Lower leg skin (tissue), 4 donors: ENCODE measurements around the gene MFSD1. TPM values are rescaled to one million over a fixed set of nuclear protein-coding genes. Genes with fewer than 3 reads are reported as not detected.

ENCODE experiments used
- DNase-seq, 2 donors: peaks; one replicate each; pipeline ENCODE4 v3.0.0-alpha.2; 2019; ENCODE audit warnings: low spot score in 2 of 2
- H3K4me3 ChIP-seq: fragments of 200-600 bp; sonication (generic); 2 replicates; pipeline ENCODE4 v1.5.1; 2017; ENCODE audit warnings: mild to moderate bottlenecking, low read depth; ENCODE audit not compliant: poor library complexity, severe bottlenecking
- POLR2A ChIP-seq, 2 donors: fragments of 450-650 bp; IDR thresholded peaks; one replicate each; pipeline ENCODE4 v1.6.1; 2016 to 2017; ENCODE audit warnings: antibody characterized with exemption in 2 of 2, mild to moderate bottlenecking in 1 of 2, moderate library complexity in 1 of 2
- WGBS, 2 donors: methylation state at CpG; one replicate each; pipeline ENCODE4 v1.1.5; 2018; 5-methylcytosine and 5-hydroxymethylcytosine counted together
- intact Hi-C: fragments of 100-400 bp; cut with DNase I; formaldehyde crosslinking; loops from one replicate; pipeline ENCODE4 v1.15.0; 2023; ENCODE audit warnings: low total_unique reads
- total RNA-seq, 4 donors: library from RNA; depleted of rRNA; stranded (reverse); fragments of >200 nt; gene quantifications; one replicate each; pipeline ENCODE4 v1.1.0, GENCODE V29; 2016
- TF ChIP-seq, protein P1 (sequence below), 3 donors: fragments of 450-650 bp; IDR thresholded peaks; one replicate each; pipeline ENCODE4 v1.5.1; 2016; ENCODE audit warnings: antibody characterized with exemption in 3 of 3, mild to moderate bottlenecking in 3 of 3, moderate library complexity in 2 of 3

The MFSD1 gene
- total RNA-seq, 4 donors from 2014 or later = 48.9 to 99.2 (median 62.0) TPM

- 95% methylated on average over 6 of the region's 6 CpGs for WGBS, 2 donors
- intact Hi-C loops = no loop called here
- no peak for DNase-seq
- TF ChIP-seq POLR2A (IDR thresholded peaks at IDR 0.05) = no peak
- TF ChIP-seq, protein P1, sequence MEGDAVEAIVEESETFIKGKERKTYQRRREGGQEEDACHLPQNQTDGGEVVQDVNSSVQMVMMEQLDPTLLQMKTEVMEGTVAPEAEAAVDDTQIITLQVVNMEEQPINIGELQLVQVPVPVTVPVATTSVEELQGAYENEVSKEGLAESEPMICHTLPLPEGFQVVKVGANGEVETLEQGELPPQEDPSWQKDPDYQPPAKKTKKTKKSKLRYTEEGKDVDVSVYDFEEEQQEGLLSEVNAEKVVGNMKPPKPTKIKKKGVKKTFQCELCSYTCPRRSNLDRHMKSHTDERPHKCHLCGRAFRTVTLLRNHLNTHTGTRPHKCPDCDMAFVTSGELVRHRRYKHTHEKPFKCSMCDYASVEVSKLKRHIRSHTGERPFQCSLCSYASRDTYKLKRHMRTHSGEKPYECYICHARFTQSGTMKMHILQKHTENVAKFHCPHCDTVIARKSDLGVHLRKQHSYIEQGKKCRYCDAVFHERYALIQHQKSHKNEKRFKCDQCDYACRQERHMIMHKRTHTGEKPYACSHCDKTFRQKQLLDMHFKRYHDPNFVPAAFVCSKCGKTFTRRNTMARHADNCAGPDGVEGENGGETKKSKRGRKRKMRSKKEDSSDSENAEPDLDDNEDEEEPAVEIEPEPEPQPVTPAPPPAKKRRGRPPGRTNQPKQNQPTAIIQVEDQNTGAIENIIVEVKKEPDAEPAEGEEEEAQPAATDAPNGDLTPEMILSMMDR (IDR thresholded peaks at IDR 0.05) = no peak
- H3K4me3 ChIP-seq = no peak overlapping the region
Observed at GRCh38 chr3:158864492-158864891, 62.6 kb downstream of the MFSD1 start.

DNA sequence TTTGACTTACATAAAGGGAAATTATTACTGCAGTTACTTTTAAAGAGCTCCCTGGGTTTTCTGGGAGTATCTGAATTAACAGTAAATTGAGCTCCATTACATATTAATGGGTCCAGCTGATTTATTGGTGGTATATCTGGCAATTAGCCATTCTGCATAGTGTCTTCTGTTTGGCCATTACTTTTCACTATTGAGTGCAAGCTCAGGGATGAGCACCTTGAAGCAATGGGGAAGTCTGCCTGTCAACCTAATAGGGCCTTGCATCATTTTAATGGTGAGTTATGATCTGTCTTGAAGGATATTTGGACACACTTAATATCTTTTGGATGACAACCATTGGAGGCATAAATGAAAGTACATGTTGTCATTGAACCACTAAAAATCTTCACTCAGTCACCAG is 73.8 kb downstream of the MFSD1 start:
- no peak for DNase-seq

More for the DNA sequence above, 73.8 kb downstream of the MFSD1 start:
- intact Hi-C loops = no loop called here
- TF ChIP-seq, protein P1 (IDR thresholded peaks at IDR 0.05) = no peak
- no peak for TF ChIP-seq POLR2A (IDR thresholded peaks at IDR 0.05)
- H3K4me3 ChIP-seq = no peak overlapping the region

Other genes starting within 250 kb of the MFSD1 start
- 10 to 100 TPM in 1 of 4 donors, 1 to 10 TPM in 3; 5.4 to 11.0 (median 6.0) TPM for gene MLF1, start 230.9 kb upstream of the MFSD1 start, total RNA-seq
- gene GFM1, start 157.5 kb upstream of the MFSD1 start, total RNA-seq = 10 to 100 TPM; 30.8 to 42.7 (median 36.6) TPM
- 10 to 100 TPM in 2 of 4 donors, 1 to 10 TPM in 2; 6.9 to 13.7 (median 10.3) TPM for gene LXN, start 129.4 kb upstream of the MFSD1 start, total RNA-seq
- 10 to 100 TPM in 2 of 4 donors, 1 to 10 TPM in 2; 5.9 to 89.7 (median 9.2) TPM for gene RARRES1, start 69.6 kb upstream of the MFSD1 start, total RNA-seq